Non-pigmented ciliary epithelial cell (primary cell): Measurements from ENCODE around the gene LAPTM5.

ENCODE experiments used
- DNase-seq: peaks from one replicate; pipeline ENCODE4 v3.0.0-alpha.2; 2010; ENCODE audit warnings: low read depth

The LAPTM5 gene

DNA sequence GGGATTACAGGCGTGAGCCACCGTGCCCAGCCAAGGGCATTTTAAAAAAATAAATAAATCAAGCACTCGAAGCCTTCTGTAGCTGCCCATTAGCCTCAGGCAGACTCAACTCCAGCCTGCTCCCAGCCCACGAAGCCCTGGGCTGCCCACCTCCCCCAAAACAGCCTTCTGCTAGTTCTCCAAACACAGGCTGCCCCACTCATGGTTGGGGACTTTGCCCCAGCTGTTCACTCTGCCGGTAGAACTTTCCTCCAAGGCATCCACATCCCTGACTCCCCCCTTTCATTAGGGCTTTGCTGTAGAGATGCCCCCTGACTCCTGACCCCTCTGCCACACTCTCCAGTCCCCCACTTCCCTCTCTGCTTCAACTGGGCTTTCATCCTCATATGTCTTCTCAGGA lies 29.7 kb upstream of the LAPTM5 start:
- DNase-seq: no peak

DNA sequence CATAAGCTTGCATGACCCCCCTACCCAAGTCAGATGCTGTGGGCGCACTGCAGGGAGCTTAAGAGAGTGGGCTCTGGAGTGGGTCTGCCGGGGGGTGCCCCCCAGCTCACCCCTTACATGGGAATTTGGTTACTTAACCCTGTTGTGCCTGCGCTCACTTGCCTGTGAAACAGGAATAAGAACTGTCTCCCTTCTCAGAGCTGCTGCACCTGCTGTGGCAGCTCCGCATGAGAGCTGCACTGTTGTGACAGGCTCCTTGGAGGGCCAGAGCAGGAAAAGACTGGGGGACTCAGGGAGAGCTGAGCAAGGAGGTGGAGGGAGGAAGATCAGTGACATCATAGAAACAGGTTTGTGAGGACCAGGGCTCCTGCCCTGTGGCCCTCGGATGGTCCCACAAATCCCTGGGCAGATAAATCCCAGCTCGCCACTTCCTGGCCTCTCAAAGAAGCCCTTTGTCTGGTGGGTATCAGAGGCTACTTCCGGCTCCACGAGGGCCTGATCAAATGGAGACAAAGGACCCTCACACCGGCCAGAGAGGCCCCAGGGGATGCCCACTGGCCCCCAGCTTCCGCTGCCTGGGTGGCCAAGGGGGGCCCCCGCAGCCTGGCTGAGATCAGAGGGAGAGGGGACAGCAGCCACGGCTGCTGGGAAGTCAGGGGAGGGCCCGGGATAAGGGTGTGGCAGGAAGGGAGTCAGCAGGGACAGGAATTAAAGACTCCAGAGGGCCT lies 28.9 kb upstream of the LAPTM5 start:
- no peak for DNase-seq

DNA sequence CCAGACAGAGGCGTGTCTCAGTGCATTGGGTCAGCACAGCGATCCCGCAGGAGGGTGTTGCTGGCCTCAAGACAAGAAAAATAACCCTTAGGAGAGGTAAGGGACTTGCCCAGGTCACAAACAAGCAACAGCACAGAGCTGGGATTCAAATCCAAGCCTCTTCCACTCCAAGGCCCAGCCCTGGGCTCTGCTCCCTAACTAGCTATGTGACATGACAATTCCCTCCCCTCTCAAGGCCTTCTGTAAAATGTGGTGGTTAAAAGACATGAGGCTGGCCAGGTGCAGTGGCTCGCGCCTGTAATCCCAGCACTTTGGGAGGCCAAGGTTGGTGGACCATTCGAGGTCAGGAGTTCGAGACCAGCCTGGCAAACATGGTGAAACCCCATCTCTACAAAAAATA lies 28.1 kb upstream of the LAPTM5 start:
- no peak for DNase-seq

DNA sequence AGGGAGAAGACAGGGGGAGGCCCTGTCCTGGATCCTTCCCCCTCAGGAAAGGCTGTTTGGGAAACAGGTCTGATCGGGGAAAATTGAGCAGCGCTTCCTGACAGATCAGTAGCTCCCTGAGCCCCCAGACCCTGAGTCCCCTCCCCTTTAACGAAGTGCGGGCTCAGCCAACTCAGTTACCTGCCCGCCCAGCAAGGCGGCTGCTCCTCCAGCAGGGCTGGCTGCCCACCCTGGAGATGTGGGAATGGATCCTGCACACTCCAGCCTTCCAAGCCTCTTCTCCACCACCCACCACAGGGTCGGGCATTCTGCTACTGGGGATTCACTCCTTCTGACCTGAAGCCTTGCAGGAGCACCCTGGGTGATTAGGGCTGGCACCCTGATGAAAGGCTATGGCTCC lies 27.6 kb upstream of the LAPTM5 start:
- no peak for DNase-seq

DNA sequence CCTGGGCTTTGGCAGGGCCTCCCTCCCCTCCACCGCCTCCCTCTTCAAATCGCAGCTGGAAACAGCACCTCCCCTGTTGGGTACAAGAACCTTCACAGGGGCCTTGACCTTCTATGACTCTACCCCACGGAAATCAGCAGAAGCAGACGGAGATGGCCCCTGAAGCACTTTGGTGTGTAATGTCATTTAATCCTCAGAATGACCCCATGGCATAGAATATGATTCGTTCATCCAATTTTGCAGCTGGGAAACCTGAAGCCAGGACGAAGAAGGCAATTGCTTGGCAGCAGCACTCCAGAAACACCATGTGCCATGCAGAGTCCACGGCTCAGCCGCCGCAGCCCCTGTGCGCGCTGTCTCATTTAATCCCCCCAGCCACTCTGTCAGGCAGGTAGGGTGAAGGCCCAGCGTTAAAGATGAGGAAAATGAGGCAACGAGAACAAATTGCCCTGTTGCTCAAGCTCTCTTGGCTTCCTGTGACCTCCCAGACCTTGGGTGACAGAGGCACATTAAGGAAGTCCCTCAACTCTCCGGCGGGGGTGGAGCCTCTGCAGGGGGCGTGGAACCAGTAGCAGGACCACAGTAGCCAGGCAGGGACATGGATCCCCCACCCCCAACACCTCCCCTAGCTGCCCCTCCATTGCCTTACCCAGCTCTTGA lies 25.8 kb upstream of the LAPTM5 start:
- DNase-seq: no peak

DNA sequence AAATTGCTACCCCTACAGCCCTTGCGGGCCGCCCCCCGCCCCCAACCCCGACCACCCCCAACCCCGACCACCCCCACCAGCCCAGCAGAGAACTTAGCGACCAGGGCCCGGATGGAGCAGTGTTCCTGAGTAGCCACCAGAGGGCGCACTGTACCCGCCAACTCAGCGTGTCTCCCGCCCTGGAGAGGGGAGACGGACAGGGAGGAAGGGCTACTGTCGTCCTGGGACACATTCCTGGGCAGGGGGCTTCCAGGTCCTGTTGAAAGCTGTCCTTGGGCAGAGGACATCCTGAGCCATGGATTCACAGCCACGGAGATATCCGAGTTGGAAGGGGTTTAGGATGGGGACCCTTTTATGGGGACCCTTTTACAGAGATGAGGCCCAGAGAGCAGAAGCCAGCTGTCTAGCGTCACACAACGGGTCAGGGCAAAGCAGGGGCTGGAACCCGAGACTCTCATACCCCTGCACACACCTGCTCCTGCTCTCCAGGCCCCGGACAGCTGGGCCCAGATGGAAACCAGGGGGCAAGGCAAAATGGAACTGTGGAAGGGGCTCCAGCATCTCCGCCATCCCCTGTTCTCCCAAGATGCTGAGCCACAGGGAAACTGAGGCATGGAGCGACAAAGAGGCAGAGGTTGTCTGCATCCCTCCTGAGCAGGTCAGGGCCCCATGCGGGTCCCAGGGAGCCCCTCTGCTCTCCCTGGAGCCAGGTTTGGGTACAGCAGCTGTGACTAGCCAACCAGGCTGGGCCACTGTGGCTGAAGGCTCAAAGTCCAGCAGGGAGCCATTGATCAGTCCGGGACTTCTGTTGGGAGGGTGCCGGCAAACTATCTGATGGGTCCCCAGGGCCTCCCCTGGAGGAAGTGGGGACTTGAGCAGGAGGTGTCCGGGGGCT lies 25.0 kb upstream of the LAPTM5 start:
- DNase-seq: no peak

DNA sequence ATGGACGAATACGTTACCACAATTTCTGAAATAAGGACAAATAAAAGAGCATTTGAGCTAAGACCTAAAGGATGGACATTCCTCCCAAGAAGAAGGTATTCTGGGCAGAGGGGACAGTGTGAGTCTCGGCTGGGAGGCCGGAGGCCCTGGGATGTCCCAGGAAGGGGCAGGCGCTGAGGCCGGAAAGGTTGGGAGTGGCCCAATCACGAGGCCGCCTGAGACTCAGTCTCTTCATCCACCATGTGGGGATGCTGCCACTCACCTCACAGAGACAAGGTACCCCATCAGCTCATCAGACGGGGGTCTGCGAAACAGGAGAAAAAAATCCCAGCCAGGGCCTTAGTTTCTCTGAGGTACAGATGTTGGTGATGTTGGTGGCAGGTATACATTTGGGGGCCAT lies 24.3 kb upstream of the LAPTM5 start:
- no peak for DNase-seq

DNA sequence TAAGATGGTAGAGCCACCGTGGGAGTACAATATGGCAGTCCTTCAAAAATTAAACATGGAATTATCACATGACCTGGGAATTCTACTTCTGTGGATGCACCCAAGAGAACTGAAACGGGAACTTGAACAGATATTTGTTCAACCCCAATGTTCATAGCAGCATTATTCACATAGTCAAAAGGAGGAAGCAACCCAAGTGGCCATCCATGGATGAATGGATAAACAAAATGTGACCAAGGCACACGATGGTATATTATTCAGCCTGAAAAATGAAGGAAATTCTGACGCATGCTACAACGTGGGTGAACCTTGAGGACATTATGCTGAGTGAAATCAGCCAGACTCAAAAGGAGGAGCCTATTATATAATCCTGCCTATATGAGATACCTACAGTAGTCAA lies 22.8 kb upstream of the LAPTM5 start:
- DNase-seq: no peak

DNA sequence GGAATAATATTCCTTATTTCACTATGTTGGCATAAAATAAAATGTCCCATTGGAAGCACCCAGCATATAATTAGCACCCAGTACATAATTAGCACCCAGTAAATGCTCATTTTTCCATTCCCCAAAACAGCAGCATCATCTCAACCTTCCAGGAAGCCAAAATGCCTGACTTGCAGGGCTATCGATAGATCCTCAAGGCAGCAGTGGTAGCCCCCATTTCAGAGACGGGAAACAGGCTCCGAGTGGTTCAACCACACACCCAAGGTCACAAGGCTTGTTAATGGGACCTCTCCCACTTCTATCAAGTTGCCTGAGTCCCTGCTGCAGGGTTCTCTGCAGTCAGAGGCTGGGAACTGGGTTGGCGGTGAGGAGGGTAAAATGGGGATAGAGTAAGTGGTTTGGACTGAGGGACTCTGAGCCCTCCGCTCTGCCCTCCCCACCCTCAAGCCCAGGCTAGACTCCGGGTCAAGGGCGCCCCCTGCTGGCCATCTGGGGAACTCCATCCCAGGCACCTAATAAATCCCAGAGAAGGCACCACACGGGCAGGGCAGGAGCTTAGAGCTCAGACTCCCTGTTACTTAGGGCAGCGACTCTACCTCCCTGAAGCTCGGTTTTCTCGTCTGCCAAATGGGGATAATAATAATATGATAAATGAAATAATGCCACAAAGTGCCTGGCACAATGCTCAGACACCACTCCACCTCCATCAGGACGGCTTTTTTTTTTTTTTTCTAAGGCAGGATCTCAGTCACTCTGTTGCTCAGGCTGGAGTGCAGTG lies 21.9 kb upstream of the LAPTM5 start:
- DNase-seq: no peak

DNA sequence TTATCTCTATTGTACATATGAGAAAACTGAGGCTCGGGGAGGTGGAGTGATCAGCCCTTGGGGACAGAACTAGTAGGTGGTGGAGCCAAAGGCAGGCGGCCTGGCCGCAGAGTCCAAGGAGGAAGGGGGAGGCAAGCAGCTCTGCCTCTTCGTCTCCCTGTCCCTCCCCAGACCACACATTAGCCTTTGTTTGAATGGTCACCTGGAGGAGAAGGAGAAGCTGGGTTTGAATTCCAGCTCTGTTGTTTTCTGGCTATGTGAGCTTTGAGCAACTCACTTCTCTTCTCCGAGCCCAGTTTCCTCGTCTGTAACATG lies 21.4 kb upstream of the LAPTM5 start:
- no peak for DNase-seq

DNA sequence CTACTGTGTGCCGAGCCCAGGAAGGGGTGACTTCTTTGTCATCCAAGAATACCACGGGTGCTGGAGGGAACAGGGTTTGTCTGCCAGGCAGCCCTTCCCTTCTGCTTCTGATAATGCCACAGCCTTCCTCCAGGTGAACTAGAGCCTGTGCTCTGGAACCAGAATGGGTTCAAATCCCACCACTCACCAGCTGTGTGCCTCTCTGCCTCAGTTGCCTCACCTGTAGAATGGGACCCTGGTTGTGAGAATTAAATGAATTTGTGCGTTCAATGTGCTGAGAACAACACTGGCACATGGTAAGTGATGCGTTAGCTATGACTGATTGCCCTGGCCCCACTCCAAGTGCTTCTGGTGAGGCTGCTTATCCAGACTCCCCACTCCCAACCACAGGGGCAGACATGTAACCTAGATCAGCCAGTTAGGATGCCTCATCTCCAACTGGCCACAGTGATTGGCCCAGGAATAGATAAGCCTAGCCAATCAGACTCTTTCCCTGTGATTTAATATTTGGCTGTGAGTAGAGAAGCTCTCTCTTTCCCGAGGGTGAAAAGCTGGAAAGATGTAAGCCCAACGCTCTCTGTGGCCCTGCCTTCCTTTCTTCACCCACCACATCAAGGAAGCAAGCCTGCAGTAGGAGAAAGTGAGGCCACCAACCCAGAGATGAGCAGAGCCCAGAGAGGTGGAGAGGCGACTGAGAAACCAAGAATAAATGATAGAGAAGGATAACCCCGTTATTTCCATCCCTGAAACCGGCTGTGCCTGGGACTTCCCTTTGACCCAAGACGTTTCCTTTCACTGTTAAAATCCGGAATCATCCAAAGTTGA lies 20.8 kb upstream of the LAPTM5 start:
- peak; percentile 81 for DNase-seq

DNA sequence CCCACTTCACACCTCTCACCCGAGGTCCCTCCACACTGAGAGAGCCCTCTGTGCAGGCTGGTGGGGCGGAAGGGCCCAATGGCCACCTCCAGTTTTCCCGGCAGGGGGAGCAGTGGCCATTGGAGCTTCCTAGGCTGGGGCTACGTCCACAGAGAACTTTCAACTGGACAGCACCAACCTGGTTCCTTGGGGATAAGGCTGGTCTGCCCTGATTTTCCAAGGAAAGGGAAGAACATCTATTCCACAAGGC lies 20.3 kb upstream of the LAPTM5 start:
- DNase-seq: no peak

DNA sequence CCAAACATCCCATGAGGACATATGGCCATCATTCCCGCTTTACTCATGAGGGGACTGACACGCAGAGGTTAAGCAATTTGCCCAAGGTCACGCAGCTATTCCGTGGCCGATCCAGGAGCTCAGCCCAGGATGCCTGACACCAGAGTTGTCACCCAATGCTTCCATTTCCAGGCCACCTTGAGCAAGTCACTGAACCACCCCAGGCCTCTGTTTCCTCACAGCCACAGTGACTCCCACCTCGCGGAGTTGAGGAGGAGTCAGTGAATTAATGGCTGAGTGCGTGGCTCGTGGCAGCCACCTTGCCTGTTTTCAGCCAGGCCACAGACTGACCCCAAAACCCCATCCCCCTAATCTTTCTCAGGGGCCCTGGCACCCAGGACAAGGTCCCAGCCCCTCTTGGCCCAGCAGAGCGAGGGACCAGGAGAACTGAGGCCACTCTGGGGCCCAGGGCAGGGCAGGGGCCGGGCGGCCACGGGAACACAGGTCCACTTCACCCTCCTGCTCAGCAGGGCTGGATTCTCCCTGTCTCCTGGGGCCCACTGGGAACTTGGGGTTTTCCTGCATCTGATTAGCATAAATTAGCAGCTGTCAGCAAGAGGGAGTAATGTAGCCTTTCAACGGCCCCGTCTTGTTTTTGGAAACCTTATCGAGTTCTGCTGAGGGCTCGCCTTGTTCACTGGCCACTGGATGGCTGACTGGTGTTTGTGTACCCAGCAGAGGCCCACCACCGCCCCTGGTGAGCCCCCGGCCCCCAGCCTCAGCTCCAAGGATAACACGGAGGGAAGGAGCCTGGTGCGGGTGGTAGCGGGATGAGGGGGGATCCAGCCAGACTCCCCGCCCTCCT lies 19.7 kb upstream of the LAPTM5 start:
- no peak for DNase-seq

DNA sequence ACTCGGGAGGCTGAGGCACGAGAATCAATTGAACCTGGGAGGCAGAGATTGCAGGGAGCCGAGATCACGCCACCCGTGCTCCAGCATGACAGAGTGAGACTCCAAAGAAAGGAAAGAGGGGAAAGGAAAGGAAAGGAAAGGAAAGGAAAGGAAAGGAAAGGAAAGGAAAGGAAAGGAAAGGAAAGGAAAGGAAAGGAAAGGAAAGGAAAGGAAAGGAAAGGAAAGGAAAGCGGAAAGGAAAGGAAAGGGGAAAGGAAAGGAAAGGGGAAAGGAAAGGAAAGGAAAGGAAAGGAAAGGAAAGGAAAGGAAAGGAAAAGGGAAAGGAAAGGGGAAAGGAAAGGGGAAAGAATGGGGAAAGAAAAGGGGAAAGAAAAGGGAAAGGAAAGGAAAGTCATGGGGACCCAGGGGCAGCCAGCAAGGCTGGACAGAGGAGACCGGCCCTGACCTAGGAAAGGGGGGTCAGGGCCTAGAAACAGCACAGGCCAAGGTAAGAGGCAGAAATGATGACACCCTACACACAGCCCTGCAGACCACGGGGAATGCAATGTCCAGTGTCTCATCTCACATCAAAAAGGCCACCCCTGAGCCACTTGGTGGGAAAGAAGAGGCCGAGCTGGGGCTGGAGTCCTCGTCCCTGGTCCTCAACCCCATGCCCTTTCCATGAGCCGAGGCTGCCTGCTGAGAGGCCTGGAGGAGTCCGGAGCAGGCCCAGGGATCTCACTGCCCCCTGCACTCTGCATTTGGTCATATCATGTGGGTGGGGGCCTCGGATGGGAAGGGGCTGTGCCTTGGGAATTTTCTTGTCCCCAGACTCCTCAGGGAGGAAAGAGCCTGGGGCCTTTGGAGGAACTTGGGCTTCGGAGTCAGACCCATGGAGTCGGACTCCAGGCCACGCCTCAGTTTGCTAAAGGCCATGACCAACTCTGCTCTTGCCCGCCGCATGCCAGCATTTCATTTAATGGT lies 18.8 kb upstream of the LAPTM5 start:
- no peak for DNase-seq

DNA sequence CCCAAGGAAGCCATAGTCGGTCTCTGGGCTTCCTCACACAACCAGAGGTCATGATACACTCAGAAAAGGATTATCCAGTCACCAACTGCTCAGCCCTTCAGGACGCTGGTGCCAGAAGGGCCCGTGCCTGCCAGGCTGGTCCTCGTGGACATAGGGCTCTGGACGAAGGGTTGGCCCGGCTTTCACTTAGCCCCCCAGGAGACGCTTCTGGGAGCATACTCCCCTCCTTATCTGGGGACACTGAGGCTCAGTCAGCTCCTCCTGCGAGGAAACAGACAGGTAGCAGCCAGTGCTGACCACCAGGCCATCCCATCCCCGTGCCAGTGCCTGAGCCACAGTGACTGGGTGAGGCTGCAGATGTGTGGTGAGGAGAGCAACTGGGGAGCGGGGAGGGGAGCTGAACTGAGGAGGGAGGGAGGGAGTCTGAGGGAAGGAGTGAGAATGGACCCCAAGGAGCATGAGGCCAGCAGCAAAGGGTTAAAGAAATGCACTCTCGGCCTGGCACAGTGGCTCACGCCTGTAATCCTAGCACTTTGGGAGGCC lies 17.9 kb upstream of the LAPTM5 start:
- DNase-seq: no peak

DNA sequence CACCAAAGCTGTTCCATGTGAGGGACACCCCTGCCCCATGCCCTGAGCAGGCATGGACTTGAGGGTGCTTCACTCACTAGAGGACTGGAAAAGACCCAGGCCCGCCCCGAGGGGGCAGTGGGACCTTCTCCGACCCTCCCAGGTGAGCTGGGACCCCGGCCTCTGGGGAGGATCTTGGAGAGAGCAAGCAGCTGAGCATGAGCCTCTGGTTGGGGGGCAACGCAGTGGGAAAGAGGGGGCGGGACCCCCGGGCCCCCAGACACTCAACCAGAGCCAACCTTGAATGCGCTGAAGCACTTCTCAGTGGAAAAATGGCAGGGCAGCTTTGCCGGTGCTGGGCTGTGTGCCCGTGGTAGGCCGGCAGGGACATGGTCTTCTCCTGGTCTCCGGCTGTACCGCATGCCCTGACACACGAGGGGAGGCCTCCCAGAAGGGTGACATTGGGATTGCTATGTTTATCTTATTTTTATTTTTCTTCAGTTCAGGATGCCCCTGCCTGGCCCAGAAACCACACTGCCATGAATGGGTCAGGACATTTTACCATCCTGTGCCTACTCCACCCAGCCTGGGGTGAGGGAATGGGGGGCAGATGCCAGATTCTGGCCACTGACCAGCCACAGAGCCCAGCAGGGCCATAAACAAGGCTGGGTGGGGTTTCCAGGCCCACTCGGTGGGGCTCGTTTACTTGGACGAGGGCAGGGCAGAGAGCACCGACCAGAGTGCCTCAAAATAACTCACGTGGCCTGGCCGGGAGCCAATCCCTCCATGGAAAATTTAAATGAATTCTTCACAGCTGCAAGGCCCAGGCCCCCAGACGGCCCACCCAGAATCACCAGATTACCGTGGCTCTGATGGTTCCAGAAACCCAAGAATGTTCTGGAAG lies 17.2 kb upstream of the LAPTM5 start:
- DNase-seq: no peak

DNA sequence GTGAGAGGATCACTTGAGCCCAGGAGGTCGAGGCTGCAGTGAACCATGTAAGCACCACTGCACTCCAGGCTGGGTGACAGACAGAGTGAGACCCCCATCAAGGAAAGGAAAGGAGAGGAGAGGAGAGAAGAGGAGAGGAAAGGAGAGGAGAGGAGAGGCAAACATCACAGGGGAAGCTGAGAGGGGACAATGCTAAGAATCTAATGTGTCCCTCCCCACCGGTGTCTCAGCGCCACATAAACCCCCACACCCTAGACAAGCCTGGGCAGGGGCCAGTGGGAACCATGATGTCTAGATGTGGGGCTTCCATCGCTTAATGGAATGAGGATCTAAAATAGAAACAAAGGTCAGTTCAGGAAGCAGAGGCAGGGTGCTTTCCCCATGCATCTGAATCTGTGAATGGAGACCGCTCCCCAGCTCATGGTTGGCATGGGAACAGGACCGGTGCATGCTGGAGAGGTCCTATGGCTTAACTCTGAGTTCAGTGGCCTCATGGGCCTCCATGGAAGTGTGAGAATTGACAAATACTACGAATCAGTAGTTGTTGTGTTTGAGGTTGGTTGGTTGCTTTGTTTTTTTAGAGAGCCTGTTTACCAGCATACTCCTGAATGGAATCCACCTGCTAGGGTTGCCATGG lies 16.3 kb upstream of the LAPTM5 start:
- no peak for DNase-seq

DNA sequence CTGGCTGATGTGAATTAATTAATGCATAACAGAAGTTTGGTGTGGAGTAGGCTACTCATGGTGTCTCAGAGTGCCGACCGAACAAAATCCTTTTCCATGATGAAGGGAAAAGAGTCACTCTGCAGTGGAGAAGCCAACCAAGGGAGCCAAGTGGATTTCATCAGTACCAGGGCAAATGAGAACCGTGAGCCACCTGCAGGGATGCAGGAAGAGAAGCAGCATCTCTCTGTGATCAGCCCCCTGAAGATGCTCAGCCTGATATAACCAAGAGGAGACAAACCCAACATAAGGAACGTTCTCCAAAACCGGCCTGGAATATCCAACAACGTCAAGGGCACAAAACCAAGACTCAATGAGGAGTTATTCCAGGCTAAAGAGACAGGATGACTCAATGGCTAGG lies 13.4 kb upstream of the LAPTM5 start:
- DNase-seq: no peak
